Measurements from ENCODE around the gene LNX1. TPM values are rescaled to one million over a fixed set of nuclear protein-coding genes. Genes with fewer than 3 reads are reported as not detected.

Gene LNX1
- total and polyA plus RNA-seq, 2 of the 8 experiments (the other 6 are each of a cell fraction or from before 2014, with no cell fraction given) = 2.7 to 3.8 TPM

DNA sequence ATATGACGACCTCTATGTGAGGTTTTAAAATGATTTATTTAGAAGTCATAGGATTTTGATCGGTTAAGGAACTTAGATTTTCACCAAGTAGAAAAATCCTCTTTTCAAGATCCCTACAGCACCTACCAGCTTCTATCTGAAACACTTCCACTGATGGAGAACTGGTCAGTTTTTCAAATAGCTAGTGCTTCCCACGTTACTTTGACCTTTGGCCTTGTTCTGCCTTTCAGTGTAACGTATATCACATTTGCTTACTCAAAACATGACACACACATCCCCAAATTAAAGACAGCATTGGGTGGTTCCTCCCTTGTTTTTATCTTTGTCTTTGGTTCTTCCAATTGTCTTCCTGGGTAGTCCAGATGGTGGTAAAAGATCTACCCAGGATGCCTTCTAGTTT lies 6.6 kb downstream of the LNX1 start:
- no peaks in the 10 kb centered on the region for H3K79me2 ChIP-seq (ENCODE audit: control insufficient read depth in 1 of 2, insufficient read depth in 2 of 2, low read length in 2 of 2)
- H2AK5ac ChIP-seq (ENCODE audit: low read depth, low read length) = no peak overlapping the region
- no peaks in the 10 kb centered on the region for H3K23me2 ChIP-seq (ENCODE audit: low read depth, low read length)
- 85% methylated on average over 4 of the region's 4 CpGs; no CpG with 5 or more reads in 1 of the 2 experiments for WGBS, 2 experiments (ENCODE audit: extremely low coverage in 1 of 2, insufficient coverage in 1 of 2, insufficient read length in 1 of 2, insufficient replicate concordance in 2 of 2, low coverage in 1 of 2, low lambda C conversion rate in 2 of 2, missing lambda C conversion rate in 1 of 2)
- no peaks in the 10 kb centered on the region for H3K27me3 ChIP-seq (replicated peaks in 1 of 4; ENCODE audit: control insufficient read depth in 3 of 4, extremely low read depth in 1 of 4, insufficient read depth in 3 of 4, low read length in 3 of 4)
- H3K9ac ChIP-seq (replicated peaks in 1 of 4; ENCODE audit: extremely low read depth in 1 of 4, low read depth in 3 of 4, low read length in 3 of 4) = no peak overlapping the region
- H4K8ac ChIP-seq (ENCODE audit: extremely low read depth, insufficient read depth, low read length) = no peak overlapping the region
- H3K14ac ChIP-seq (ENCODE audit: insufficient read length) = no peak overlapping the region
- H3K56ac ChIP-seq (replicated peaks; ENCODE audit: insufficient read length, low read depth, low read length) = no peak overlapping the region
- H4K20me1 ChIP-seq (replicated peaks in 1 of 2; ENCODE audit: control insufficient read depth in 1 of 2, insufficient read depth in 2 of 2, low read length in 2 of 2) = no peaks in the 10 kb centered on the region
- ChIA-PET CTCF (ENCODE audit: partially characterized antibody) (interaction anchor here (0.5 kb wide), 1 partner anchor 17 kb away, joined by 3 read pairs; no protein-coding TSS in a partner anchor), POLR2A (ENCODE audit: partially characterized antibody) (no interaction called here)
- H2BK15ac ChIP-seq (ENCODE audit: low read length) = no peak overlapping the region
- H2AFZ ChIP-seq (ENCODE audit: low read length) = no peak overlapping the region
- no peak overlapping the region for H3K27ac ChIP-seq (ENCODE audit: low read depth, low read length)
- H3K18ac ChIP-seq (ENCODE audit: extremely low read depth, low read length) = no peak overlapping the region
- H3K4ac ChIP-seq (replicated peaks; ENCODE audit: insufficient read length, low read depth, low read length) = no peak overlapping the region
- no peak overlapping the region for H4K5ac ChIP-seq (ENCODE audit: insufficient read length, low read depth, low read length)
- H3K4me1 ChIP-seq (replicated peaks in 1 of 4; ENCODE audit: control insufficient read depth in 3 of 4, insufficient read depth in 4 of 4, low read length in 3 of 4) = no peaks in the 10 kb centered on the region
- no peak overlapping the region for H3K4me2 ChIP-seq (ENCODE audit: insufficient read depth in 1 of 2, low read depth in 2 of 2, low read length in 2 of 2)
- H2BK20ac ChIP-seq (ENCODE audit: low read length) = no peak overlapping the region
- TF ChIP-seq EZH2 (IDR thresholded peaks at IDR 0.05; ENCODE audit: low read depth, low read length, severe bottlenecking) = no peak
- H3K9me3 ChIP-seq (ENCODE audit: insufficient read depth in 2 of 2, low read depth in 1 of 2, low read length in 1 of 2) = no peaks in the 10 kb centered on the region
- no peak for FAIRE-seq
- H3K79me1 ChIP-seq (ENCODE audit: low read depth, low read length) = no peaks in the 10 kb centered on the region
- no peak overlapping the region for H2BK5ac ChIP-seq (ENCODE audit: low read depth, low read length)
- no peaks in the 10 kb centered on the region for H3K36me3 ChIP-seq (ENCODE audit: control insufficient read depth in 2 of 4, insufficient read depth in 4 of 4, low read length in 3 of 4)
- H2BK12ac ChIP-seq (ENCODE audit: low read depth, low read length) = no peak overlapping the region
- H4K91ac ChIP-seq (replicated peaks; ENCODE audit: insufficient read length, low read length) = no peak overlapping the region
- H3K4me3 ChIP-seq (ENCODE audit: extremely low read depth in 1 of 4, insufficient read depth in 2 of 4, low read depth in 3 of 4, low read length in 4 of 4) = no peak overlapping the region
- H3K23ac ChIP-seq (ENCODE audit: insufficient read length) = no peak overlapping the region
- DNase-seq (ENCODE audit: low read depth in 1 of 2, low spot score in 2 of 2) = no peak
- no peak overlapping the region for H2BK120ac ChIP-seq (replicated peaks; ENCODE audit: low read depth, low read length)

All from H1 (cell line).